Calu3 (cell line): Measurements from ENCODE around the gene UBR2. TPM values are rescaled to one million over a fixed set of nuclear protein-coding genes. Genes with fewer than 3 reads are reported as not detected.
A peak's percentile ranks its signal among the peaks of the same experiment; 100 is the strongest.
"Not testable (repeated sequence)": the region's sequence is repeated elsewhere in the genome, so short reads cannot be mapped to it uniquely, and the experiment has no call there.

Experiments used
- BruUV-seq: library from RNA; stranded (reverse); fragments of 400-500 nt; replicated peaks from 2 replicates; lab custom pipeline; 2021; lab: Mats Ljungman, UMichigan
- CTCF ChIA-PET: fragments of 300-600 bp; sonication (Branson Sonifier 250); formaldehyde crosslinking; loops from one replicate; lab custom pipeline; 2022; ENCODE audit warnings: antibody characterized with exemption; lab: Charles Lee
- DNase-seq: peaks from one replicate; pipeline ENCODE4 v3.0.0; 2022
- H3K27ac Mint-ChIP-seq: one replicate; pipeline ENCODE4 v1.8.0; 2022; ENCODE audit warnings: mixed read lengths; ENCODE audit not compliant: unreplicated experiment
- H3K27me3 Mint-ChIP-seq: one replicate; pipeline ENCODE4 v1.8.0; 2022; ENCODE audit warnings: mixed read lengths; ENCODE audit not compliant: unreplicated experiment
- H3K36me3 Mint-ChIP-seq: one replicate; pipeline ENCODE4 v1.8.0; 2022; ENCODE audit warnings: mild to moderate bottlenecking, moderate library complexity, mixed read lengths; ENCODE audit not compliant: insufficient read depth, unreplicated experiment
- H3K4me1 Mint-ChIP-seq: one replicate; pipeline ENCODE4 v1.8.0; 2022; ENCODE audit warnings: mild to moderate bottlenecking, low read depth, mixed read lengths; ENCODE audit not compliant: unreplicated experiment
- H3K4me3 Mint-ChIP-seq: one replicate; pipeline ENCODE4 v1.8.0; 2022; ENCODE audit warnings: mild to moderate bottlenecking, low read depth, moderate library complexity, mixed read lengths; ENCODE audit not compliant: unreplicated experiment
- H3K9me3 Mint-ChIP-seq: one replicate; pipeline ENCODE4 v1.8.0; 2022; ENCODE audit warnings: low read depth, mixed read lengths; ENCODE audit not compliant: unreplicated experiment
- CTCF ChIP-seq: fragments of 200-600 bp; IDR thresholded peaks from one replicate; pipeline ENCODE4 v1.8.0; 2022; ENCODE audit warnings: antibody characterized with exemption; ENCODE audit not compliant: unreplicated experiment
- intact Hi-C: fragments of 100-400 bp; cut with micrococcal nuclease; formaldehyde crosslinking; loops from one replicate; pipeline ENCODE4 v1.10.0; 2022; ENCODE audit not compliant: unreplicated experiment
- total RNA-seq: library from RNA; stranded (reverse); gene quantifications from 2 replicates; pipeline ENCODE4 v1.2.3, GENCODE V29; 2022

The UBR2 gene
- total RNA-seq, 1 experiment from 2014 or later, result 32.4 TPM

- H3K36me3 Mint-ChIP-seq, result peaks cover 56% of the 10 kb centered on the region
- no peak overlapping the region for H3K4me3 Mint-ChIP-seq
- BruUV-seq, result no TSS peak
These were observed 97.8 kb downstream of the UBR2 start for GRCh38 chr6:42661540-42662153.

GRCh38 chr6:42664718-42665117, 100.9 kb downstream of the UBR2 start:
- no peak for TF ChIP-seq CTCF
- no peaks in the 10 kb centered on the region for H3K9me3 Mint-ChIP-seq
- intact Hi-C loops, result no loop called here
- DNase-seq, result no peak
- no peaks in the 10 kb centered on the region for H3K27me3 Mint-ChIP-seq
- H3K27ac Mint-ChIP-seq, result no peak overlapping the region
- BruUV-seq, result no TSS peak
- H3K4me1 Mint-ChIP-seq, result no peaks in the 10 kb centered on the region
- CTCF ChIA-PET, result interaction anchor here (1.2 kb wide), 1 partner anchor 62 kb away, joined by 4 read pairs; no protein-coding TSS in a partner anchor
- no peak overlapping the region for H3K4me3 Mint-ChIP-seq
- H3K36me3 Mint-ChIP-seq, result peaks cover 61% of the 10 kb centered on the region

More at GRCh38 chr6:42661540-42662153, 97.8 kb downstream of the UBR2 start:
- Mint-ChIP-seq H3K27ac (peak overlapping the region; percentile 30), H3K27me3 (no peaks in the 10 kb centered on the region), H3K9me3 (no peaks in the 10 kb centered on the region), H3K4me1 (no peaks in the 10 kb centered on the region)
- DNase-seq, result peak; percentile 87
- CTCF ChIA-PET, result interaction anchor here (0.6 to 1.4 kb wide), 14 partner anchors 43 to 1814 kb away, joined by 3 to 17 read pairs (median 4); partner anchors contain the start of genes BICRAL, RPL7L1 and TBCC
- intact Hi-C loops, result loop anchor here (1.0 to 2.0 kb wide), 3 partner anchors 65 to 237 kb away; no protein-coding TSS in a partner anchor
- TF ChIP-seq CTCF, result peak; percentile 92

GRCh38 chr6:42674368-42674767, 110.5 kb downstream of the UBR2 start:
- H3K27me3 Mint-ChIP-seq, DNase-seq, H3K4me3 Mint-ChIP-seq, intact Hi-C loops, H3K4me1 Mint-ChIP-seq, H3K9me3 Mint-ChIP-seq, H3K27ac Mint-ChIP-seq, BruUV-seq: not testable (repeated sequence)
- peaks cover 52% of the 10 kb centered on the region for H3K36me3 Mint-ChIP-seq
- CTCF ChIA-PET, result interaction anchor here (0.7 kb wide), 1 partner anchor 172 kb away, joined by 3 read pairs; no protein-coding TSS in a partner anchor

GRCh38 chr6:42674780-42675179, 111.0 kb downstream of the UBR2 start:
- no TSS peak for BruUV-seq
- Mint-ChIP-seq H3K4me1 (no peaks in the 10 kb centered on the region), H3K9me3 (no peaks in the 10 kb centered on the region), H3K27me3 (no peaks in the 10 kb centered on the region), H3K4me3 (no peak overlapping the region), H3K27ac (no peak overlapping the region), H3K36me3 (peaks cover 52% of the 10 kb centered on the region)
- CTCF ChIA-PET, result interaction anchor here (0.7 kb wide), 2 partner anchors 75 to 173 kb away, joined by 3 to 4 read pairs; no protein-coding TSS in a partner anchor
- intact Hi-C loops, result no loop called here
- TF ChIP-seq CTCF, result no peak
- no peak for DNase-seq

GRCh38 chr6:42679358-42679757, 115.5 kb downstream of the UBR2 start:
- no TSS peak for BruUV-seq
- Mint-ChIP-seq H3K4me3 (no peak overlapping the region), H3K9me3 (no peaks in the 10 kb centered on the region), H3K27me3 (no peaks in the 10 kb centered on the region), H3K4me1 (no peaks in the 10 kb centered on the region), H3K36me3 (peaks cover 57% of the 10 kb centered on the region), H3K27ac (no peak overlapping the region)
- TF ChIP-seq CTCF, result no peak
- no peak for DNase-seq
- intact Hi-C loops, result no loop called here
- CTCF ChIA-PET, result interaction anchor here (1.0 kb wide), 1 partner anchor 48 kb away, joined by 3 read pairs; no protein-coding TSS in a partner anchor
